Measurements from ENCODE around the gene NRCAM. TPM values are rescaled to one million over a fixed set of nuclear protein-coding genes. Genes with fewer than 3 reads are reported as not detected.

The NRCAM gene
- total RNA-seq, 4 donors from 2014 or later, result 10.1 to 19.5 (median 13.0) TPM

DNA sequence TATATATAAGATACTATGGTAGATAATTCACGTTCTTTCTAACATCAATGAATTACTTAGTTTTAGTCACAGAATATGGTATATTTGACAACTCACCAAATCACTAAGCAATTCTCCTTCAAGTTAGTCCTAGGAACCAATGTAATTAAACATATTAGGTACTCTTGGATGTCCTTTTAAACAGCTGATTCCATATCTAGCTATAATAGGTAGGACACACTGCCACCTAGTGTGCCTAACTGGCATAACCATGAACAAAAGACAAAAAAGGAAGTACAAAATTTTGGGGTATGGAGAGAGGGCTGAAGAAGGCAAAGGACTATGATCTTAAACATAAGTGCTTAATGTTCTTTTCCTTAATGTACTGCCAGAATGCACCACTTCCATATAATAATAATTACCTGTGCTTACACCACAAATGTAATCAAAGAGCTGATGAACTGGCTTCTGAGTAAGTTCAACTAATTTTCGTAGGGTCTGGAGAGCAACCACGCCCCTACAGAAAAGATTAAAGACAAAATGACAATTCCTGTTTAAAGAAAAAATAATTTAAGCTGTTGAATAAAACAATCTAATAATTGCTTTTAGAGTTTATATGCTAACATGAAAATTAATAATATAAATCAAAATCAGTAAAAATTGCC is 41.0 kb upstream of the NRCAM start:
- Histone ChIP-seq H3K4me3 (replicated peaks in 1 of 3) (no peak overlapping the region), H3K36me3 (peaks cover 8 to 12% of the 10 kb centered on the region in 2 donors), H3K27me3 (no peaks in the 10 kb centered on the region), H3K9me3 (no peaks in the 10 kb centered on the region), H3K4me1 (no peaks in the 10 kb centered on the region), H3K27ac (no peak overlapping the region)
- 96 to 97% methylated on average over 3 of the region's 3 CpGs for WGBS, 2 donors
- TF ChIP-seq POLR2A (IDR thresholded peaks at IDR 0.05), result no peak
- TF ChIP-seq, protein P1, sequence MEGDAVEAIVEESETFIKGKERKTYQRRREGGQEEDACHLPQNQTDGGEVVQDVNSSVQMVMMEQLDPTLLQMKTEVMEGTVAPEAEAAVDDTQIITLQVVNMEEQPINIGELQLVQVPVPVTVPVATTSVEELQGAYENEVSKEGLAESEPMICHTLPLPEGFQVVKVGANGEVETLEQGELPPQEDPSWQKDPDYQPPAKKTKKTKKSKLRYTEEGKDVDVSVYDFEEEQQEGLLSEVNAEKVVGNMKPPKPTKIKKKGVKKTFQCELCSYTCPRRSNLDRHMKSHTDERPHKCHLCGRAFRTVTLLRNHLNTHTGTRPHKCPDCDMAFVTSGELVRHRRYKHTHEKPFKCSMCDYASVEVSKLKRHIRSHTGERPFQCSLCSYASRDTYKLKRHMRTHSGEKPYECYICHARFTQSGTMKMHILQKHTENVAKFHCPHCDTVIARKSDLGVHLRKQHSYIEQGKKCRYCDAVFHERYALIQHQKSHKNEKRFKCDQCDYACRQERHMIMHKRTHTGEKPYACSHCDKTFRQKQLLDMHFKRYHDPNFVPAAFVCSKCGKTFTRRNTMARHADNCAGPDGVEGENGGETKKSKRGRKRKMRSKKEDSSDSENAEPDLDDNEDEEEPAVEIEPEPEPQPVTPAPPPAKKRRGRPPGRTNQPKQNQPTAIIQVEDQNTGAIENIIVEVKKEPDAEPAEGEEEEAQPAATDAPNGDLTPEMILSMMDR (IDR thresholded peaks at IDR 0.05), result peak; percentile 60 to 88 (median 80)
- intact Hi-C loops (cut with DNase I), result loop anchor here (10.0 kb wide), 1 partner anchor 312 kb away; no protein-coding TSS in a partner anchor
- DNase-seq, result peak; percentile 43 to 44

DNA sequence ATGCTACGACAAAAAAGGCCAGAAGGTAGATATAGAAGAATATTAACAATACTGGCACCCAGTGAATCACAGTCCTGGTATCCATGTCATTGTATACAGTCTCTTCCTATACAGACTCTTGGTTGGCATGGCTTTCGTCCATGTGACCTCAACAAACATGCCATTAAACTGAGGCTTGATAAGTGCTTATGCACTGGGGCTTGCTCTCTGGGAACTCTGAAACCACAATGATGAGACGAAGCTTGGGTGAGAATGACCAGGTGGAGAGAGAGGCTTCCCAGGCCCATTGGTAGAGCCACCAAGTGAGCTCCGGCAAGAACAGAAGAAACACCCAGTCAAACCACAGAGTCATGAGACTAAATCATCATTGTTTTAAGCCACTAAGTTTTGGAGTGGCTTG is 36.5 kb upstream of the NRCAM start:
- TF ChIP-seq, protein P1 (IDR thresholded peaks at IDR 0.05), result no peak
- TF ChIP-seq POLR2A (IDR thresholded peaks at IDR 0.05), result no peak
- H3K27me3 ChIP-seq, result no peaks in the 10 kb centered on the region
- intact Hi-C loops (cut with DNase I), result loop anchor here (10.0 kb wide), 1 partner anchor 308 kb away; no protein-coding TSS in a partner anchor
- no peaks in the 10 kb centered on the region for H3K4me1 ChIP-seq
- peak; percentile 29 to 38 for DNase-seq
- H3K36me3 ChIP-seq, result peaks cover 4% of the 10 kb centered on the region in 2 donors
- H3K9me3 ChIP-seq, result no peaks in the 10 kb centered on the region
- H3K4me3 ChIP-seq (replicated peaks in 1 of 3), result no peak overlapping the region
- 57 to 62% methylated on average over 4 of the region's 4 CpGs for WGBS, 2 donors
- peak overlapping the region in 2 of 3 donors; percentile 56 to 59 for H3K27ac ChIP-seq

DNA sequence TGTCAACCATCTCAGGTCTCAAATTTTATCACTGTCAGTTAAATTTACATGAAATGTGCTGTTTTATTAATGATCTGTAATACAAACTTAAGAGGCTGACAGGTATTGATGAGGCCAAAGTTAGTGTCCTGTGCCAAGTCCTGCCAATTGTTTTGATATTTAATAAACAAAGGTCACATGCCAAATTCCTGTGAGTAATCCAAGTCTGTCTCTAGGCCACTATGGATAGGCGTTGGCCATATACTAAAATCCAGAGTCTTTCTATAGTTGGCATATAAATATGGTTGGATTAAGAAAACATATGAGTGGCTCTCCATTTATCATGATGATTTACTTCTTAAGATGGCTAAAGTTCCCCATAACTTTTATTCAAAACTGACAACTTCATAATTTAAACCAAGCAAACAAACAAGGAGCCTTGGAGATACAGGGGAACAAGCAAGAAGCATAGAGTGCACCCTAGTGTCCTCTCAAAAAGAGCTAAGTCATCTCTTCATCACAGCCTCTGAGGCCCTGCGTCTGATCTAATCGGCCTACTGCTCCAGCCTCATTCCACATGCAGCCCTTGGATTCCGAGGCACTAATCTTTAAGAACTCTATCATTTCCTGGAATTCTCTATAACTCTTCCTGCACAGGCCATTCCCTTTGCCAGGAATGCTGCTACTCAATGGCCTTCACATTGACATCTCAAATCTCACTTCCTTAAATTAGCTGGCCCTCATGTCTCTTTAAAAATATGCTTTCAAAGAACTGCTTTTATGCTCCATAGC is 32.7 kb upstream of the NRCAM start:
- Histone ChIP-seq H3K27ac (no peak overlapping the region), H3K9me3 (no peaks in the 10 kb centered on the region), H3K27me3 (no peaks in the 10 kb centered on the region), H3K36me3 (peaks cover 0 to 4% of the 10 kb centered on the region in 2 donors), H3K4me1 (no peaks in the 10 kb centered on the region), H3K4me3 (replicated peaks in 1 of 3) (no peak overlapping the region)
- TF ChIP-seq POLR2A (IDR thresholded peaks at IDR 0.05), result no peak
- TF ChIP-seq, protein P1 (IDR thresholded peaks at IDR 0.05), result no peak
- WGBS, 2 donors, result 92 to 93% methylated on average over 4 of the region's 4 CpGs
- intact Hi-C loops (cut with DNase I), result no loop called here
- DNase-seq, result no peak

DNA sequence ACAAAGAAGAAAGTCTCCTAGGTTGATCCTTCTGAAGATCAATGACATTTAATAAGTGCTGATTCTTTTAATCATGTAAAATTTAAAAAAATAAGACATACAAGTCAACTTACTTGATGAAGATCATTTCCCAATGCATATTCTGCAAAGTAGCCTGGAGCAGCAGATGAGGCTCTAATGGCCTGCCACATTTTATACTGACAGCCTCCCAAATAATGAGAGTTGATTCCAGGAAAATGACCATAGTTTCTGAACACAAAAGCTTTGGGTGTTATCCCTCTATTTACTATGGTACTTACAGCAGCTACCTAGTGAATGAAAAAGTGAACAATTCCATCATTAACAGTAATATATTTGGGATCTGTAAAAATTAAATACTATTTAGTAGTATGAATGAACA is 31.4 kb upstream of the NRCAM start:
- H3K27ac ChIP-seq, result no peak overlapping the region
- H3K4me3 ChIP-seq (replicated peaks in 1 of 3), result no peak overlapping the region
- intact Hi-C loops (cut with DNase I), result no loop called here
- no peaks in the 10 kb centered on the region for H3K4me1 ChIP-seq
- no peaks in the 10 kb centered on the region for H3K9me3 ChIP-seq
- no peaks in the 10 kb centered on the region for H3K27me3 ChIP-seq
- TF ChIP-seq POLR2A (IDR thresholded peaks at IDR 0.05), result no peak
- TF ChIP-seq, protein P1 (IDR thresholded peaks at IDR 0.05), result no peak
- peaks cover 0 to 4% of the 10 kb centered on the region in 2 donors for H3K36me3 ChIP-seq
- no peak for DNase-seq
